ENCODE data around the gene PELI2. TPM values are rescaled to one million over a fixed set of nuclear protein-coding genes. Genes with fewer than 3 reads are reported as not detected.

The PELI2 gene
- total and polyA plus RNA-seq, 2 experiments from 2014 or later: 8.0 to 24.5 TPM

DNA sequence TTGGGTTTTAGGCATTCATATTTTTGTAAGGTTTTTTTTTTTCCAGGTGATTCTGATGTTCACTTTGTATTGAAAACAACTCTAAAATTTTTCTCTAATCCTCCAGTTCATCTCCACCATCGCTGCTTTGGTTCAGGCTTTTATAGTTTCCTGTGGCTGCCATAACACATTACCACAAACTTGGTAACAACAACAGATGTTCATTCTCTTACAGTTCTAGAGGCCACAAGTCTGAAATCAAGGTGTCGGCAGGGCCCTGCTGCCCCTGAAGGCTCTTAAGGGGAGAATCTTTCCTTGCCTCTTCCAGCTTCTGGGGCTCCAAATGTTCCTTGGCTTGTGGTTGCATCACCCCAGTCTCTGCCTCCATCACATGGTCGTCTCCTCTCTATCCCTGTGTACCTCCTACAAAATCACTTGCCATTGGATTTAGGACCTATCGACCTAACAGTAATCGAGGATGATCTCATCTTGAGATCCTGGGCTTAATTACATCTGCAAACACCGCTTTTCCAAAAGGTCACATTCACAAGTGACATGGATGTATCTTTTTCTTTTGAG lies 55.2 kb downstream of the PELI2 start (continued):
- TF ChIP-seq, protein P1, sequence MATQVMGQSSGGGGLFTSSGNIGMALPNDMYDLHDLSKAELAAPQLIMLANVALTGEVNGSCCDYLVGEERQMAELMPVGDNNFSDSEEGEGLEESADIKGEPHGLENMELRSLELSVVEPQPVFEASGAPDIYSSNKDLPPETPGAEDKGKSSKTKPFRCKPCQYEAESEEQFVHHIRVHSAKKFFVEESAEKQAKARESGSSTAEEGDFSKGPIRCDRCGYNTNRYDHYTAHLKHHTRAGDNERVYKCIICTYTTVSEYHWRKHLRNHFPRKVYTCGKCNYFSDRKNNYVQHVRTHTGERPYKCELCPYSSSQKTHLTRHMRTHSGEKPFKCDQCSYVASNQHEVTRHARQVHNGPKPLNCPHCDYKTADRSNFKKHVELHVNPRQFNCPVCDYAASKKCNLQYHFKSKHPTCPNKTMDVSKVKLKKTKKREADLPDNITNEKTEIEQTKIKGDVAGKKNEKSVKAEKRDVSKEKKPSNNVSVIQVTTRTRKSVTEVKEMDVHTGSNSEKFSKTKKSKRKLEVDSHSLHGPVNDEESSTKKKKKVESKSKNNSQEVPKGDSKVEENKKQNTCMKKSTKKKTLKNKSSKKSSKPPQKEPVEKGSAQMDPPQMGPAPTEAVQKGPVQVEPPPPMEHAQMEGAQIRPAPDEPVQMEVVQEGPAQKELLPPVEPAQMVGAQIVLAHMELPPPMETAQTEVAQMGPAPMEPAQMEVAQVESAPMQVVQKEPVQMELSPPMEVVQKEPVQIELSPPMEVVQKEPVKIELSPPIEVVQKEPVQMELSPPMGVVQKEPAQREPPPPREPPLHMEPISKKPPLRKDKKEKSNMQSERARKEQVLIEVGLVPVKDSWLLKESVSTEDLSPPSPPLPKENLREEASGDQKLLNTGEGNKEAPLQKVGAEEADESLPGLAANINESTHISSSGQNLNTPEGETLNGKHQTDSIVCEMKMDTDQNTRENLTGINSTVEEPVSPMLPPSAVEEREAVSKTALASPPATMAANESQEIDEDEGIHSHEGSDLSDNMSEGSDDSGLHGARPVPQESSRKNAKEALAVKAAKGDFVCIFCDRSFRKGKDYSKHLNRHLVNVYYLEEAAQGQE (IDR thresholded peaks at IDR 0.05; ENCODE audit: unreplicated experiment): no peak
- TF ChIP-seq STAT1 (IDR thresholded peaks at IDR 0.05; ENCODE audit: unreplicated experiment) (no peak), EZH2phosphoT487 (IDR thresholded peaks at IDR 0.05; ENCODE audit: unreplicated experiment) (no peak), ZNF114 (CRISPR knock-in tag; IDR thresholded peaks at IDR 0.05) (no peak)
- TF ChIP-seq, protein P2, sequence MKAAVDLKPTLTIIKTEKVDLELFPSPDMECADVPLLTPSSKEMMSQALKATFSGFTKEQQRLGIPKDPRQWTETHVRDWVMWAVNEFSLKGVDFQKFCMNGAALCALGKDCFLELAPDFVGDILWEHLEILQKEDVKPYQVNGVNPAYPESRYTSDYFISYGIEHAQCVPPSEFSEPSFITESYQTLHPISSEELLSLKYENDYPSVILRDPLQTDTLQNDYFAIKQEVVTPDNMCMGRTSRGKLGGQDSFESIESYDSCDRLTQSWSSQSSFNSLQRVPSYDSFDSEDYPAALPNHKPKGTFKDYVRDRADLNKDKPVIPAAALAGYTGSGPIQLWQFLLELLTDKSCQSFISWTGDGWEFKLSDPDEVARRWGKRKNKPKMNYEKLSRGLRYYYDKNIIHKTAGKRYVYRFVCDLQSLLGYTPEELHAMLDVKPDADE (IDR thresholded peaks at IDR 0.05): no peak

DNA sequence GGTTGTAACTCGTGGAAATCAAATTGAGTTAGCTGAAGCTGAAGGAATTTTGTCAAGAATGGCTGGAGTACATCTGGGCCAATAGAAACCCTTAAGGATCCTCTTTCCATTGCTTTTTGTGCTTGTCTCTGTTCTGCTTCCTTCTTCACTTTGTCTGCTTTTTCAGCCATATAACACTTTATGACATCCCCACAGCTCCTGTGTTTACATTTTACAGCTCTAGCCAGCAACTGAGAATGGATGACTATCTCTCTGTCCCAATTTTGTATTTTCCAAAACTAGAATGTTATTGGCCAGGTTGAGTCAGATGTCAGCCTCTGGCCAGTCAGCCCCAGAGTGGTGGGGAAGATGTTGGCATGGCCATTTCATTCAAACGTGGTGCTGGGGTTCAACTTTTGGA lies 57.6 kb downstream of the PELI2 start:
- Mint-ChIP-seq H3K4me3 (no peak overlapping the region), H3K36me3 (ENCODE audit: low read depth) (no peaks in the 10 kb centered on the region; the same call in 2 of the 3 replicates), H3K27ac (no peak overlapping the region), H3K27me3 (ENCODE audit: insufficient read depth, low read depth, poor library complexity) (peaks cover 5% of the 10 kb centered on the region), H3K4me1 (peaks cover 35% of the 10 kb centered on the region), H3K9me3 (no peaks in the 10 kb centered on the region)
- Histone ChIP-seq H3K4me1 (ENCODE audit: insufficient read depth) (peaks cover 12% of the 10 kb centered on the region), H3K4me2 (no peak overlapping the region), H4K20me1 (replicated peaks; ENCODE audit: insufficient read depth) (0 out of 2 replicates have a peak, but pooled peaks cover 5% of the 10 kb centered on the region), H3K36me3 (ENCODE audit: insufficient read depth) (no peaks in the 10 kb centered on the region), H3K27ac (ENCODE audit: low read depth) (no peak overlapping the region), H3K9me2 (ENCODE audit: insufficient read depth) (no peaks in the 10 kb centered on the region), H3K79me2 (replicated peaks; ENCODE audit: insufficient read depth) (peaks cover 69% of the 10 kb centered on the region), H3F3A (replicated peaks; ENCODE audit: low read depth) (no peaks in the 10 kb centered on the region), H2AFZ (no peak overlapping the region), H3K4me3 (no peak overlapping the region), H3K27me3 (ENCODE audit: insufficient read depth) (no peaks in the 10 kb centered on the region)
- DNase-seq (ENCODE audit: low spot score): no peak
- TF ChIP-seq, protein P3, sequence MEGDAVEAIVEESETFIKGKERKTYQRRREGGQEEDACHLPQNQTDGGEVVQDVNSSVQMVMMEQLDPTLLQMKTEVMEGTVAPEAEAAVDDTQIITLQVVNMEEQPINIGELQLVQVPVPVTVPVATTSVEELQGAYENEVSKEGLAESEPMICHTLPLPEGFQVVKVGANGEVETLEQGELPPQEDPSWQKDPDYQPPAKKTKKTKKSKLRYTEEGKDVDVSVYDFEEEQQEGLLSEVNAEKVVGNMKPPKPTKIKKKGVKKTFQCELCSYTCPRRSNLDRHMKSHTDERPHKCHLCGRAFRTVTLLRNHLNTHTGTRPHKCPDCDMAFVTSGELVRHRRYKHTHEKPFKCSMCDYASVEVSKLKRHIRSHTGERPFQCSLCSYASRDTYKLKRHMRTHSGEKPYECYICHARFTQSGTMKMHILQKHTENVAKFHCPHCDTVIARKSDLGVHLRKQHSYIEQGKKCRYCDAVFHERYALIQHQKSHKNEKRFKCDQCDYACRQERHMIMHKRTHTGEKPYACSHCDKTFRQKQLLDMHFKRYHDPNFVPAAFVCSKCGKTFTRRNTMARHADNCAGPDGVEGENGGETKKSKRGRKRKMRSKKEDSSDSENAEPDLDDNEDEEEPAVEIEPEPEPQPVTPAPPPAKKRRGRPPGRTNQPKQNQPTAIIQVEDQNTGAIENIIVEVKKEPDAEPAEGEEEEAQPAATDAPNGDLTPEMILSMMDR (conservative IDR thresholded peaks at IDR 0.05; ENCODE audit: low read depth in 2 of 2): no peak
- TF ChIP-seq EZH2phosphoT487 (IDR thresholded peaks at IDR 0.05; ENCODE audit: unreplicated experiment): no peak
- ATAC-seq: no peak

DNA sequence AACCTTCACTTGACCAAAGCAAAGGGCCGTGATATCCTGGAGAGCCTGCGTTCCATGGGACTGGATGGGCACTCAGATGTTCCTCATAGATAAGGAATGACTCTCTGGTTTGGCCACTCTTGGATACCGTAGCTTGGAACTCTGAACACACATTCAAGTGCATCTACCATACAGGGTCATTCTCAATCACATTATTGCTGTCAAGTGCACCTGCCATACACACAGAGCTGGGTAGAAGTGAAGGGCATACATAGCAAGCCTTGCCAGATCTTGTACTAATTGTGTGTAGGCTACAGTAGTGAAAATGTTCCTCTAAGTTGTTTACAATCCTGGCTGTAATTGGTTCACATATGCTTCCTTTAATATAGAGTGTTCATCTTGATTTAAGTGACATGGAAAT lies 58.3 kb downstream of the PELI2 start:
- no peaks in the 10 kb centered on the region for H3K9me2 ChIP-seq (ENCODE audit: insufficient read depth)
- Mint-ChIP-seq H3K9me3 (no peaks in the 10 kb centered on the region), H3K4me1 (peaks cover 37% of the 10 kb centered on the region), H3K27me3 (ENCODE audit: insufficient read depth, low read depth, poor library complexity) (peaks cover 5% of the 10 kb centered on the region), H3K36me3 (ENCODE audit: low read depth) (no peaks in the 10 kb centered on the region), H3K4me3 (no peak overlapping the region), H3K27ac (no peak overlapping the region)
- no peaks in the 10 kb centered on the region for H3F3A ChIP-seq (replicated peaks; ENCODE audit: low read depth)
- peaks cover 62% of the 10 kb centered on the region for H3K79me2 ChIP-seq (replicated peaks; ENCODE audit: insufficient read depth)
- ATAC-seq: no peak
- no peak overlapping the region for H3K27ac ChIP-seq (ENCODE audit: low read depth)
- no peak overlapping the region for H3K4me3 ChIP-seq
- H3K4me2 ChIP-seq: no peak overlapping the region
- H3K36me3 ChIP-seq (ENCODE audit: insufficient read depth): no peaks in the 10 kb centered on the region
- 0 out of 2 replicates have a peak, but pooled peaks cover 5% of the 10 kb centered on the region for H4K20me1 ChIP-seq (replicated peaks; ENCODE audit: insufficient read depth)
- peaks cover 12% of the 10 kb centered on the region for H3K4me1 ChIP-seq (ENCODE audit: insufficient read depth)
- no peak overlapping the region for H2AFZ ChIP-seq
- no peaks in the 10 kb centered on the region for H3K27me3 ChIP-seq (ENCODE audit: insufficient read depth)
- DNase-seq (ENCODE audit: low spot score): no peak
- TF ChIP-seq NANOG (IDR thresholded peaks at IDR 0.05; ENCODE audit: borderline replicate concordance): no peak
- no peak for TF ChIP-seq CREB1 (CRISPR knock-in tag; IDR thresholded peaks at IDR 0.05; ENCODE audit: low read depth)
- TF ChIP-seq, protein P3 (conservative IDR thresholded peaks at IDR 0.05; ENCODE audit: low read depth in 2 of 2): no peak
- TF ChIP-seq, protein P2 (IDR thresholded peaks at IDR 0.05): no peak
- TF ChIP-seq ZNF331 (CRISPR knock-in tag; IDR thresholded peaks at IDR 0.05; ENCODE audit: low read depth): no peak
- no peak for TF ChIP-seq JUNB (IDR thresholded peaks at IDR 0.05; ENCODE audit: unreplicated experiment)
- no peak for TF ChIP-seq EZH2phosphoT487 (IDR thresholded peaks at IDR 0.05; ENCODE audit: unreplicated experiment)
- TF ChIP-seq POLR2AphosphoS5 (IDR thresholded peaks at IDR 0.05; ENCODE audit: low read depth): no peak

All from GM23338 (cell line).